Measurements from ENCODE around the gene CSTF3.

DNA sequence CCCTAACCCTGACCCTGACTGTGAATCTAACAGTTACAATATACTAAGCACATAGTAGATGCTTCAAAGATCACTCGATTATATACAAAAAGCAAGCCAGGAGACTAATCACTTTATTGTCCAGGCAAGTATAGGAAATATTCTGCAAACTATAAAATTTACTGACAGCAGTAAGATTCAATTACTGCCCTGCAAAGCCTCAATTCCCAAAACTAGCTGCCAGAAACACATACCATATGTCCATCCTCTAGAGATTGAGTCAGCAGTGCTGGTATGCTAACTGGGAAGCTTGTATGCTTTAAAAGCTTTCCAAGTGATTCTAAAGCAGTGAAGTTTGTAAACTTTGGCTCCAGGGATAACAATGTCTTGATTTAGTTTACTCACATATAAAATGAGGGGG is 26.1 kb downstream of the CSTF3 start:
- TF ChIP-seq ZNF341 (tag by site-specific recombination; IDR thresholded peaks at IDR 0.05; ENCODE audit: low read depth) (no peak), ZNF529 (tag by site-specific recombination; IDR thresholded peaks at IDR 0.05; ENCODE audit: insufficient replicate concordance) (no peak), YY1 (tag by site-specific recombination; IDR thresholded peaks at IDR 0.05) (no peak), ZNF654 (tag by site-specific recombination; IDR thresholded peaks at IDR 0.05; ENCODE audit: low read depth) (no peak), ZNF664 (tag by site-specific recombination; IDR thresholded peaks at IDR 0.05) (no peak), ZNF311 (tag by site-specific recombination; IDR thresholded peaks at IDR 0.05; ENCODE audit: borderline replicate concordance) (no peak), ZNF274 (IDR thresholded peaks at IDR 0.05; ENCODE audit: low read length) (no peak), ZNF274 (tag by site-specific recombination; IDR thresholded peaks at IDR 0.05; ENCODE audit: borderline replicate concordance) (no peak), ZNF830 (tag by site-specific recombination; IDR thresholded peaks at IDR 0.05; ENCODE audit: low read depth) (no peak), ZFP69B (tag by site-specific recombination; IDR thresholded peaks at IDR 0.05) (no peak), MEIS1 (CRISPR knock-in tag; IDR thresholded peaks at IDR 0.05; ENCODE audit: borderline replicate concordance) (no peak)
- TF ChIP-seq, protein P1, sequence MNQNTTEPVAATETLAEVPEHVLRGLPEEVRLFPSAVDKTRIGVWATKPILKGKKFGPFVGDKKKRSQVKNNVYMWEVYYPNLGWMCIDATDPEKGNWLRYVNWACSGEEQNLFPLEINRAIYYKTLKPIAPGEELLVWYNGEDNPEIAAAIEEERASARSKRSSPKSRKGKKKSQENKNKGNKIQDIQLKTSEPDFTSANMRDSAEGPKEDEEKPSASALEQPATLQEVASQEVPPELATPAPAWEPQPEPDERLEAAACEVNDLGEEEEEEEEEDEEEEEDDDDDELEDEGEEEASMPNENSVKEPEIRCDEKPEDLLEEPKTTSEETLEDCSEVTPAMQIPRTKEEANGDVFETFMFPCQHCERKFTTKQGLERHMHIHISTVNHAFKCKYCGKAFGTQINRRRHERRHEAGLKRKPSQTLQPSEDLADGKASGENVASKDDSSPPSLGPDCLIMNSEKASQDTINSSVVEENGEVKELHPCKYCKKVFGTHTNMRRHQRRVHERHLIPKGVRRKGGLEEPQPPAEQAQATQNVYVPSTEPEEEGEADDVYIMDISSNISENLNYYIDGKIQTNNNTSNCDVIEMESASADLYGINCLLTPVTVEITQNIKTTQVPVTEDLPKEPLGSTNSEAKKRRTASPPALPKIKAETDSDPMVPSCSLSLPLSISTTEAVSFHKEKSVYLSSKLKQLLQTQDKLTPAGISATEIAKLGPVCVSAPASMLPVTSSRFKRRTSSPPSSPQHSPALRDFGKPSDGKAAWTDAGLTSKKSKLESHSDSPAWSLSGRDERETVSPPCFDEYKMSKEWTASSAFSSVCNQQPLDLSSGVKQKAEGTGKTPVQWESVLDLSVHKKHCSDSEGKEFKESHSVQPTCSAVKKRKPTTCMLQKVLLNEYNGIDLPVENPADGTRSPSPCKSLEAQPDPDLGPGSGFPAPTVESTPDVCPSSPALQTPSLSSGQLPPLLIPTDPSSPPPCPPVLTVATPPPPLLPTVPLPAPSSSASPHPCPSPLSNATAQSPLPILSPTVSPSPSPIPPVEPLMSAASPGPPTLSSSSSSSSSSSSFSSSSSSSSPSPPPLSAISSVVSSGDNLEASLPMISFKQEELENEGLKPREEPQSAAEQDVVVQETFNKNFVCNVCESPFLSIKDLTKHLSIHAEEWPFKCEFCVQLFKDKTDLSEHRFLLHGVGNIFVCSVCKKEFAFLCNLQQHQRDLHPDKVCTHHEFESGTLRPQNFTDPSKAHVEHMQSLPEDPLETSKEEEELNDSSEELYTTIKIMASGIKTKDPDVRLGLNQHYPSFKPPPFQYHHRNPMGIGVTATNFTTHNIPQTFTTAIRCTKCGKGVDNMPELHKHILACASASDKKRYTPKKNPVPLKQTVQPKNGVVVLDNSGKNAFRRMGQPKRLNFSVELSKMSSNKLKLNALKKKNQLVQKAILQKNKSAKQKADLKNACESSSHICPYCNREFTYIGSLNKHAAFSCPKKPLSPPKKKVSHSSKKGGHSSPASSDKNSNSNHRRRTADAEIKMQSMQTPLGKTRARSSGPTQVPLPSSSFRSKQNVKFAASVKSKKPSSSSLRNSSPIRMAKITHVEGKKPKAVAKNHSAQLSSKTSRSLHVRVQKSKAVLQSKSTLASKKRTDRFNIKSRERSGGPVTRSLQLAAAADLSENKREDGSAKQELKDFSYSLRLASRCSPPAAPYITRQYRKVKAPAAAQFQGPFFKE (tag by site-specific recombination; IDR thresholded peaks at IDR 0.05; ENCODE audit: borderline replicate concordance): no peak
- TF ChIP-seq, protein P2, sequence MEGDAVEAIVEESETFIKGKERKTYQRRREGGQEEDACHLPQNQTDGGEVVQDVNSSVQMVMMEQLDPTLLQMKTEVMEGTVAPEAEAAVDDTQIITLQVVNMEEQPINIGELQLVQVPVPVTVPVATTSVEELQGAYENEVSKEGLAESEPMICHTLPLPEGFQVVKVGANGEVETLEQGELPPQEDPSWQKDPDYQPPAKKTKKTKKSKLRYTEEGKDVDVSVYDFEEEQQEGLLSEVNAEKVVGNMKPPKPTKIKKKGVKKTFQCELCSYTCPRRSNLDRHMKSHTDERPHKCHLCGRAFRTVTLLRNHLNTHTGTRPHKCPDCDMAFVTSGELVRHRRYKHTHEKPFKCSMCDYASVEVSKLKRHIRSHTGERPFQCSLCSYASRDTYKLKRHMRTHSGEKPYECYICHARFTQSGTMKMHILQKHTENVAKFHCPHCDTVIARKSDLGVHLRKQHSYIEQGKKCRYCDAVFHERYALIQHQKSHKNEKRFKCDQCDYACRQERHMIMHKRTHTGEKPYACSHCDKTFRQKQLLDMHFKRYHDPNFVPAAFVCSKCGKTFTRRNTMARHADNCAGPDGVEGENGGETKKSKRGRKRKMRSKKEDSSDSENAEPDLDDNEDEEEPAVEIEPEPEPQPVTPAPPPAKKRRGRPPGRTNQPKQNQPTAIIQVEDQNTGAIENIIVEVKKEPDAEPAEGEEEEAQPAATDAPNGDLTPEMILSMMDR (tag by site-specific recombination; IDR thresholded peaks at IDR 0.05): no peak
- TF ChIP-seq, protein P3, sequence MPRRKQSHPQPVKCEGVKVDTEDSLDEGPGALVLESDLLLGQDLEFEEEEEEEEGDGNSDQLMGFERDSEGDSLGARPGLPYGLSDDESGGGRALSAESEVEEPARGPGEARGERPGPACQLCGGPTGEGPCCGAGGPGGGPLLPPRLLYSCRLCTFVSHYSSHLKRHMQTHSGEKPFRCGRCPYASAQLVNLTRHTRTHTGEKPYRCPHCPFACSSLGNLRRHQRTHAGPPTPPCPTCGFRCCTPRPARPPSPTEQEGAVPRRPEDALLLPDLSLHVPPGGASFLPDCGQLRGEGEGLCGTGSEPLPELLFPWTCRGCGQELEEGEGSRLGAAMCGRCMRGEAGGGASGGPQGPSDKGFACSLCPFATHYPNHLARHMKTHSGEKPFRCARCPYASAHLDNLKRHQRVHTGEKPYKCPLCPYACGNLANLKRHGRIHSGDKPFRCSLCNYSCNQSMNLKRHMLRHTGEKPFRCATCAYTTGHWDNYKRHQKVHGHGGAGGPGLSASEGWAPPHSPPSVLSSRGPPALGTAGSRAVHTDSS (tag by site-specific recombination; IDR thresholded peaks at IDR 0.05): no peak
